Measurements from ENCODE around the gene TMEM50A. TPM values are rescaled to one million over a fixed set of nuclear protein-coding genes. Genes with fewer than 3 reads are reported as not detected.

The TMEM50A gene
- total and polyA plus RNA-seq, 8 donors = 28.3 to 59.0 (median 33.0) TPM

DNA sequence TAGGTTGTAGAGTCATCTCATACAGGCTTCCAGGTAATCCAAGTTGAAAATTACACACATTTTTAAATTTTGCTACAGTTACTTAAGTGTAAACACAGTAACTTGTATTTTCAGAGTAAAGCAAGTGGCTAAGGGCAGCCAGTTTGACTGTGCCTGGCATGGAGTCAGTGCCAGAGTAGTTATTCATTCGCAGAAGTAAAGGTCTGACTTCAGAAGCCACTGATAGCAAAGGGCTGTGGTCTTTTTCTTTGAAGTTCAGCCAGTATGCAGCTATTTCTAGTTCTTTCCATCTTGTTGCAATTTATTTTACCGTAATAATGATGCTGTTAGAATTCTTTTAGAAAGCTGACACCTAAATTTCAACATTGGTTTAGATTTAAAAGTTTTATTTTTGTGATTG is 9.4 kb downstream of the TMEM50A start:
- DNase-seq (no peak), ATAC-seq (no peak), FAIRE-seq (no peak)
- Histone ChIP-seq H3K9me3 (no peaks in the 10 kb centered on the region), H3K4me3 (no peak overlapping the region), H3K4me1 (peaks cover 0 to 4% (median 0%) of the 10 kb centered on the region in 3 donors), H3K27ac (no peak overlapping the region), H3K27me3 (no peaks in the 10 kb centered on the region), H3K36me3 (peaks cover 0 to 13% (median 0%) of the 10 kb centered on the region in 3 donors)
- WGBS, 2 donors = 47% methylated on average over 2 of the region's 2 CpGs
- TF ChIP-seq, protein P1, sequence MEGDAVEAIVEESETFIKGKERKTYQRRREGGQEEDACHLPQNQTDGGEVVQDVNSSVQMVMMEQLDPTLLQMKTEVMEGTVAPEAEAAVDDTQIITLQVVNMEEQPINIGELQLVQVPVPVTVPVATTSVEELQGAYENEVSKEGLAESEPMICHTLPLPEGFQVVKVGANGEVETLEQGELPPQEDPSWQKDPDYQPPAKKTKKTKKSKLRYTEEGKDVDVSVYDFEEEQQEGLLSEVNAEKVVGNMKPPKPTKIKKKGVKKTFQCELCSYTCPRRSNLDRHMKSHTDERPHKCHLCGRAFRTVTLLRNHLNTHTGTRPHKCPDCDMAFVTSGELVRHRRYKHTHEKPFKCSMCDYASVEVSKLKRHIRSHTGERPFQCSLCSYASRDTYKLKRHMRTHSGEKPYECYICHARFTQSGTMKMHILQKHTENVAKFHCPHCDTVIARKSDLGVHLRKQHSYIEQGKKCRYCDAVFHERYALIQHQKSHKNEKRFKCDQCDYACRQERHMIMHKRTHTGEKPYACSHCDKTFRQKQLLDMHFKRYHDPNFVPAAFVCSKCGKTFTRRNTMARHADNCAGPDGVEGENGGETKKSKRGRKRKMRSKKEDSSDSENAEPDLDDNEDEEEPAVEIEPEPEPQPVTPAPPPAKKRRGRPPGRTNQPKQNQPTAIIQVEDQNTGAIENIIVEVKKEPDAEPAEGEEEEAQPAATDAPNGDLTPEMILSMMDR (IDR thresholded peaks at IDR 0.05) = no peak
- intact Hi-C loops (cut with DNase I) = no loop called here

DNA sequence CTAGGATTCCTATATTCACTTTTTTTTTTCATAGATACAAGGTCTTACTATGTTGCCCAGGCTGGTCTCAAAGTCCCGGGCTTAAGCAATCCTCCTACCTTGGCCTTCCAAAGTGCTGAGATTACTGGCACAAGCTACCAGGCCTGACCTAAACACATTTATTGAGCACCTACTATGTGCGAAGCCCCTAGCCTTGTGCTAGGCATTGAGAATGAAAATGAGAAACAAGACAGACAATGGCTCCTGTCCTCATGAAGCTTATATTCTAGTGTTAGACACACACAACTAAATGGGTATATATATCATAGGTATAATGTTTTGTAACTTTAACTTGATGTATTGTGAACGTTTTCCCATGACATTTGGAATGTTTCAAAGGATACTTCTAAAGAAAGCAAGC is 11.5 kb downstream of the TMEM50A start:
- peaks cover 0 to 19% (median 3%) of the 10 kb centered on the region in 3 donors for H3K36me3 ChIP-seq
- TF ChIP-seq, protein P1 (IDR thresholded peaks at IDR 0.05) = no peak
- no peak overlapping the region for H3K27ac ChIP-seq
- no peaks in the 10 kb centered on the region for H3K4me1 ChIP-seq
- intact Hi-C loops (cut with DNase I) = no loop called here
- 85 to 91% methylated on average over 3 of the region's 3 CpGs for WGBS, 2 donors
- H3K27me3 ChIP-seq = no peaks in the 10 kb centered on the region
- no peak for DNase-seq
- H3K4me3 ChIP-seq = no peak overlapping the region
- FAIRE-seq = no peak
- no peak for ATAC-seq
- no peaks in the 10 kb centered on the region for H3K9me3 ChIP-seq

DNA sequence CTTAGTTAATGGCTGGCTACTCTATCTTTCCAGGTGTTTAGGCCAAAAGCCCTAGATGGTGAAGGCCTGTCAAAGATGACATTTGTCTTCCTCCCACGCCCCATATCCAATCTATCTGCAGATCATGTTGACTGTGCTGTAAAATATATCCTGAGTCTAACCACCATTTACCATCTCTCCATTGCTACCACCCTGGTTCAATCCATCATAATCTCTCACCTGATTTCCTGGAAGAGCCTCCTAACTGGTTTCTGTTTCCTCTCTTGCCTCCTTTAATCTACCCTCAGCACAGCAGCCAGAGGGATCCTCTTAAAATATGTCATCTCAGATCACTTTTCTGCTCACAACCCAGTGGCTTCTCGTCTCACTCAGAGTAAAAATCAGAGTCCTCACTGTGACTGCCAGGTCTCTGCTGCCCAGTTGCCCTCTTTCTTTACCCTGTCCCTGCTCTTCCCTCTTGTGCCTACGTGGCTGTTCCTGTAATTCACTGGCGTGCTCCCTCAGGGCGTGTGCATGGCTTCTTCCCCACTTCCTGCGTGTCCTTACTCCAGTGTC is 17.8 kb downstream of the TMEM50A start:
- no peak for FAIRE-seq
- WGBS, 2 donors = 84 to 90% methylated on average over 6 of the region's 6 CpGs
- no peaks in the 10 kb centered on the region for H3K4me1 ChIP-seq
- no peak overlapping the region for H3K27ac ChIP-seq
- no peaks in the 10 kb centered on the region for H3K9me3 ChIP-seq
- DNase-seq = no peak
- H3K4me3 ChIP-seq = no peak overlapping the region
- intact Hi-C loops (cut with DNase I) = no loop called here
- H3K36me3 ChIP-seq = peaks cover 0 to 30% (median 3%) of the 10 kb centered on the region in 3 donors
- no peaks in the 10 kb centered on the region for H3K27me3 ChIP-seq
- TF ChIP-seq, protein P1 (IDR thresholded peaks at IDR 0.05) = no peak
- ATAC-seq = no peak

DNA sequence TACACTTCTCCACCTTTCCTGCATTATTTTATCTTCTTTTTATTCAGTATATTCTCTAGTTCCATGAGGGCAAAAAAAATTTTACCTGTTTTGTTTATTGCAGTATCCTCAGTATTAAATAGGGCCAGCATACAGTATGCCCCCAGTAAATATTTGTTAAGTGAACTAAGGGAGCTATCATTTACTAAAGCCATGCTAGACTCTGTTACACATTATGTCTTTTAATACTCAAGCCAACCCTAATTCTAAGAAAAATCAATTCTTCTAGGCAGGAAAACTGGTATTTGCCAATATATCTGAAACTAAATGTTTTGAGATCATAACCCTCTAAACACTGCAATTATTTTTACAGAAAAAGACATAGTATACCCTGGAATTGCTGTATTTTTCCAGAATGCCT is 18.3 kb downstream of the TMEM50A start:
- no peak for DNase-seq

DNA sequence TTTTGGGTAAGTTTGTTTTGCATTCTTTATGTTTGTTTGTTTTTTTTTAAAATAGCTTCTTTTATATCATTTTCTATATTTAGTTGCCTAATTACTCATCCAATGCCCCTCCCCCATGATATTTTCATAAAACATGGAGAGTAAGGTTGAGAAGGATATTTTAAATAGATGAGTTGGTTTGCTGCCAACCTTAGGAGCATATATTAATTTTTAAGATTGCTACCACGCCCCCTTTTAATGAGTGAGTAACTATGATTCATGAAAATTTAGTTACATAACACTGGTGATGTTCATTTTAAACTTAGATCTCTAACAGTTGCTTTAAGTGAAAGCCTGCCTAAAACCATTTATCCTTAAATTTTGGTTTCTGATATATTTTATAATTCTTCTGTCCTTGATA is 18.7 kb downstream of the TMEM50A start:
- H3K4me3 ChIP-seq = no peak overlapping the region
- no peaks in the 10 kb centered on the region for H3K27me3 ChIP-seq
- H3K27ac ChIP-seq = no peak overlapping the region
- FAIRE-seq (no peak), DNase-seq (no peak), ATAC-seq (no peak)
- H3K4me1 ChIP-seq = no peaks in the 10 kb centered on the region
- 91 to 94% methylated on average over 1 of the region's 1 CpG for WGBS, 2 donors
- intact Hi-C loops (cut with DNase I) = no loop called here
- TF ChIP-seq, protein P1 (IDR thresholded peaks at IDR 0.05) = no peak
- no peaks in the 10 kb centered on the region for H3K9me3 ChIP-seq
- peaks cover 0 to 38% (median 3%) of the 10 kb centered on the region in 3 donors for H3K36me3 ChIP-seq

More for the DNA sequence above, 18.3 kb downstream of the TMEM50A start:
- H3K9me3 ChIP-seq = no peaks in the 10 kb centered on the region
- no peak overlapping the region for H3K4me3 ChIP-seq
- no peaks in the 10 kb centered on the region for H3K4me1 ChIP-seq
- intact Hi-C loops (cut with DNase I) = no loop called here
- FAIRE-seq = no peak
- peaks cover 0 to 36% (median 3%) of the 10 kb centered on the region in 3 donors for H3K36me3 ChIP-seq
- no peak overlapping the region for H3K27ac ChIP-seq
- H3K27me3 ChIP-seq = no peaks in the 10 kb centered on the region
- ATAC-seq = no peak
- TF ChIP-seq, protein P1 (IDR thresholded peaks at IDR 0.05) = no peak
